ENCODE results near the gene POLR2H. TPM values are rescaled to one million over a fixed set of nuclear protein-coding genes. Genes with fewer than 3 reads are reported as not detected.

Gene POLR2H
- total RNA-seq (10 to 100 TPM; 47.3 to 86.9 (median 60.6) TPM), polyA plus RNA-seq (10 to 100 TPM; 52.6 to 67.2 TPM)
- long read RNA-seq, donor 1, partial matches to known transcripts, result 12 of 24 reads
- long read RNA-seq, donor 1, other reads (novel, unspliced or antisense), result 4 of 24 reads
- long read RNA-seq, donor 2, partial matches to known transcripts, result 35 of 44 reads
- long read RNA-seq, donor 2, other reads (novel, unspliced or antisense), result 0 of 44 reads
- long read RNA-seq, donor 3, transcript POLR2H-208 (6 exons, 1,802 nt), result major isoform, 20 of 37 reads
- long read RNA-seq, donor 3, partial matches to known transcripts, result 11 of 37 reads
- long read RNA-seq, donor 3, other reads (novel, unspliced or antisense), result 6 of 37 reads

DNA sequence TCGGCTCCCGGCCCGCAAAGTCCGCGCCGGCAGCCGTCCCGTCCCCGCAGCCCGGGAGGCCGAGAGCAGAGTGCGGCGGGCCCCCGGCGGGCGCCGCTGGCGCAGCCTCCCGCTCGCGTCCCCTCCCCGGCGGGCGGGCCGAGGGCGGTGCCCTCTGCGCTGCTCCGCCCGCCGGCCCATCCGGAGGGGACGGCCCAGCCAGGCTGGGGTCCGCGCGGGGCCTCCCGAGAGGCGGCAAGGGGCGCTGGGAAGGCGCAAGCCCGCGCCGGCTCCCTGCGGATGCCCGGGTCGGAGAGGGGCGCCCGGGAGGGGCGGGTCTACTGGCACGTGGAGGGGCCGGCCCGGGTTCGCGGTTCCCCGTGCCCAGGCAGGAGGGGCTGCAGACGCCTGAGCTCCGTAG lies at the start of gene POLR2H, which contains the start of gene CLCN2:
POLR2H (plus strand) TSS at position 179 of the 400 bp plus-strand sequence. CDS start 1,783 bp downstream, outside the sequence.
CLCN2 (minus strand) TSS at position 74 of the 400 bp plus-strand sequence. CDS start 126 bp downstream, outside the sequence.
- peak in 1 of 3 donors; percentile 18 for TF ChIP-seq CTCF (IDR thresholded peaks at IDR 0.05)
- TF ChIP-seq EP300 (IDR thresholded peaks at IDR 0.05), result no peak
- peak; percentile 82 for TF ChIP-seq POLR2A (IDR thresholded peaks at IDR 0.05)
- H3K9me3 ChIP-seq, result no peaks in the 10 kb centered on the region
- no peaks in the 10 kb centered on the region for H3K27me3 ChIP-seq
- H3K27ac ChIP-seq, result peak within 1 kb of the TSS; percentile 95 to 100
- 0 to 2% (median 0%) methylated on average over 10 to 56 of the region's 56 CpGs for WGBS, 3 donors
- peak; percentile 69 to 85 (median 79) for DNase-seq
- H3K36me3 ChIP-seq, result no peaks in the 10 kb centered on the region
- H3K4me3 ChIP-seq, result peak within 1 kb of the TSS; percentile 76
- peaks cover 19% of the 10 kb centered on the region for H3K4me1 ChIP-seq (ENCODE audit: insufficient read depth)
- intact Hi-C loops (cut with DNase I), result loop anchor here in 1 of 4 donors (10.0 kb wide), 1 partner anchor 47 kb away; the partner anchor contains the start of gene EIF4G1

DNA sequence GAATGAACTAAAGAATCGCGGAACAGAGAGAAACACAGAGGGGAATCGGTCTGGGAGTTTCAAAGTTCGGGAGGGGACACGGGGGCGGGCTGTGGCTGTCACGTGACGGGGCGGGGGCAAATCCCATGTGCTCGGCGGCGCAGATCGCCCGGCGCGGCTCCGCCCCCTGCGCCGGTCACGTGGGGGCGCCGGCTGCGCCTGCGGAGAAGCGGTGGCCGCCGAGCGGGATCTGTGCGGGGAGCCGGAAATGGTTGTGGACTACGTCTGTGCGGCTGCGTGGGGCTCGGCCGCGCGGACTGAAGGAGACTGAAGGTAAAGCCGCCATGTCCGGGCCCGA lies 47.2 kb upstream of the POLR2H start, which contains the start of gene EIF4G1:
EIF4G1 (plus strand) TSS at position 244 of the 337 bp plus-strand sequence. CDS start 1,191 bp downstream, outside the sequence.
- TF ChIP-seq EP300 (IDR thresholded peaks at IDR 0.05), result no peak
- TF ChIP-seq POLR2A (IDR thresholded peaks at IDR 0.05), result peak; percentile 61
- TF ChIP-seq CTCF (IDR thresholded peaks at IDR 0.05), result no peak
- Histone ChIP-seq H3K4me3 (peak within 1 kb of the TSS; percentile 52), H3K36me3 (no peaks in the 10 kb centered on the region), H3K4me1 (ENCODE audit: insufficient read depth) (peaks cover 7% of the 10 kb centered on the region), H3K27ac (peak within 1 kb of the TSS; percentile 94 to 95), H3K9me3 (no peaks in the 10 kb centered on the region), H3K27me3 (no peaks in the 10 kb centered on the region)
- WGBS, 3 donors, result 0 to 2% (median 1%) methylated on average over 37 to 40 of the region's 40 CpGs
- intact Hi-C loops (cut with DNase I), result loop anchor here in 1 of 4 donors (1.0 to 10.0 kb wide), 3 partner anchors 23 to 680 kb away; partner anchors contain the start of genes CLCN2, FAM131A, KLHL24 and POLR2H
- peak; percentile 94 to 97 (median 95) for DNase-seq

DNA sequence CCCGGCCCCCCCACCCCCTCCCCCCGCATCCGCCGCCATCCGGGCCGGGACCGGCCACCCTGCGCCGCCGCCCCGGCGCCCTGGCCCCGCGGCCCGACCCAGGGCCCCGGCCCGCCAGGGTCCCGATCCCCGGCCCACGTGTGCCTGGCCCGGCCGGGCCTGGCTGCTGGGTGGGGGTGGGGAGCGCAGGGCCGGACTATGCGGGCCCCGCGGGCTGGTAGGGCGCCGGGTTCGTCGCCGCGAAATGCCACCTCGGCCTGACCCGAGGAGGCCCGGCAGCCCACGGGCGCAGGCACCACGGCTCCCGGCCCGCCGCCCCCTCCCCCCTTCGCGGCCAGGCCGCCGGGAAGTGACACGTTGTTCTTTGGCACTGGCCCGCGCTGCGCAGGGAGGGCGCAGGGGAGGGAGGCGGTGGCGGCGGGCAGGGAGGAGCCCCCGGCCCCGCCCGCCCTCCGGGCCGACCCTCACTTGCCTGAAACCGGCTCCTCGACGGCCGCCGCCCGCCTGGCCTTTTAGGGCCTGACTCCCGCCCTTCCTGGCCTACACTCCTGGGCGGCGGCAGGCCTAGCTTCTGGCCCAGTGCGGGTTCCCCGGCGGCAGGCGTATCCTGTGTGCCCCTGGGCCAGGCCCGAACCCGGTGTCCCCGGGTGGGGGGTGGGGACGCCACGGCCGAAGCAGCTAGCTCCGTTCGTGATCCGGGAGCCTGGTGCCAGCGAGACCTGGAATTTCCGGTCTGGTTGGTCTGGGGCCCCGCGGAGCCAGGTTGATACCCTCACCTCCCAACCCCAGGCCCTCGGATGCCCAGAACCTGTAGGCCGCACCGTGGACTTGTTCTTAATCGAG lies 46.6 kb upstream of the POLR2H start:
- 0 to 1% (median 1%) methylated on average over 22 to 86 of the region's 89 CpGs for WGBS, 3 donors
- Histone ChIP-seq H3K27me3 (no peaks in the 10 kb centered on the region), H3K36me3 (no peaks in the 10 kb centered on the region), H3K4me3 (peak overlapping the region; percentile 52), H3K27ac (peak overlapping the region; percentile 94 to 95), H3K9me3 (no peaks in the 10 kb centered on the region), H3K4me1 (ENCODE audit: insufficient read depth) (peaks cover 11% of the 10 kb centered on the region)
- intact Hi-C loops (cut with DNase I), result loop anchor here in 2 of 4 donors (1.0 to 10.0 kb wide), 4 partner anchors 22 to 680 kb away; partner anchors contain the start of genes CLCN2 (in 1 of the 2), FAM131A (in 1 of the 2), KLHL24 (in 1 of the 2) and POLR2H (in 1 of the 2)
- peak; percentile 86 to 92 (median 88) for DNase-seq
- TF ChIP-seq CTCF (IDR thresholded peaks at IDR 0.05) (peak in 1 of 3 donors; percentile 9), EP300 (IDR thresholded peaks at IDR 0.05) (peak; percentile 20), POLR2A (IDR thresholded peaks at IDR 0.05) (peak; percentile 61)

DNA sequence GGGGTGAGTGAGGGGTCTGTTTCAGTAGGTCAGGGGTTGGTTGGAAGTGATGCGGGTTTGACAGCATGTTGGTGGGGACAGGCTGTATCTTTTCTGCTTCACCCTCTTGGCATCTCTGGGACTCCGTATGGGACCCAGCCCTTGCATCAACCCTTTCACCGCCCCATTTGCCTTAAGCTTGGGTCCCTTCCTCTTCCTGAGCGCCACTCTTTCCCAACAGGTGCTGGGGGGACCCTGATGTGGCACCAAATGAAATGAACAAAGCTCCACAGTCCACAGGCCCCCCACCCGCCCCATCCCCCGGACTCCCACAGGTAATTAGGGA lies 46.0 kb upstream of the POLR2H start:
- Histone ChIP-seq H3K27me3 (no peaks in the 10 kb centered on the region), H3K27ac (peak overlapping the region; percentile 94 to 95), H3K9me3 (no peaks in the 10 kb centered on the region), H3K36me3 (no peaks in the 10 kb centered on the region), H3K4me3 (peak overlapping the region; percentile 52), H3K4me1 (ENCODE audit: insufficient read depth) (peaks cover 13% of the 10 kb centered on the region)
- intact Hi-C loops (cut with DNase I), result loop anchor here in 2 of 4 donors (5.0 to 10.0 kb wide), 3 partner anchors 42 to 681 kb away; partner anchors contain the start of genes CLCN2 (in 1 of the 2), KLHL24 (in 1 of the 2) and POLR2H (in 1 of the 2)
- DNase-seq, result no peak
- 4 to 9% (median 5%) methylated on average over 6 of the region's 6 CpGs for WGBS, 3 donors
- no peak for TF ChIP-seq EP300 (IDR thresholded peaks at IDR 0.05)
- TF ChIP-seq POLR2A (IDR thresholded peaks at IDR 0.05), result no peak

Data from ovary (tissue), 10 donors.